HFF-Myc (cell line): Measurements from ENCODE around the gene LRRC49.
"Not testable (repeated sequence)": the region's sequence is repeated elsewhere in the genome, so short reads cannot be mapped to it uniquely, and the experiment has no call there.

Experiments
- DNase-seq: peaks from one replicate; pipeline ENCODE4 v3.0.0-alpha.2; 2011; ENCODE audit warnings: low read depth; ENCODE audit errors: extremely low read depth
- H3K4me3 ChIP-seq: replicated peaks from 2 replicates; pipeline ENCODE4 v1.5.1; 2011; ENCODE audit warnings: low read depth, mild to moderate bottlenecking, control low read depth, low read length
- CTCF ChIP-seq: IDR thresholded peaks from 2 replicates; pipeline ENCODE4 v1.5.1; 2012; ENCODE audit warnings: mild to moderate bottlenecking, low read depth, low read length, control low read depth; ENCODE audit errors: missing control alignments

LRRC49 gene

DNA sequence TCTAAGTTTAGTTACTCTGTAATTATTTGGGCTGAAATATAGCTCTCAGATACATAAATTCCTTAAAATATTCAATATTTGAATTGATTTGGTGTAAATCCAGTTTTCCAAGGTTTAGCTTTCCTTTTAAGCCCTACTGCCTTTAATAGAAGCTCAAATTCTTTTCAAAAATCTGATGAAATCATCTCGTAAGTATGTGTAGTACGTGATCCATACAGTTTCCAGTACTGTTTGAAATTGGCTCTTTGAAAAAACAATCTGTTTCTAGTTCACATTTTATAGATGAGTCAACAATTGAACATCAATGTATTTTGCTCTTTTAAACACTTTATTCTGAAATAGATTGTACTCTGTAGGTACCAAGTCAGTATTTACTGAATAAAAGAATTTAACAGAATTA, 84.2 kb downstream of the LRRC49 start:
- no peak overlapping the region for H3K4me3 ChIP-seq
- TF ChIP-seq CTCF = no peak
- peak; percentile 52 for DNase-seq

- H3K4me3 ChIP-seq = no peak overlapping the region
- no peak for DNase-seq
- no peak for TF ChIP-seq CTCF
Observed at GRCh38 chr15:70995383-70995970, 102.9 kb downstream of the LRRC49 start.

DNA sequence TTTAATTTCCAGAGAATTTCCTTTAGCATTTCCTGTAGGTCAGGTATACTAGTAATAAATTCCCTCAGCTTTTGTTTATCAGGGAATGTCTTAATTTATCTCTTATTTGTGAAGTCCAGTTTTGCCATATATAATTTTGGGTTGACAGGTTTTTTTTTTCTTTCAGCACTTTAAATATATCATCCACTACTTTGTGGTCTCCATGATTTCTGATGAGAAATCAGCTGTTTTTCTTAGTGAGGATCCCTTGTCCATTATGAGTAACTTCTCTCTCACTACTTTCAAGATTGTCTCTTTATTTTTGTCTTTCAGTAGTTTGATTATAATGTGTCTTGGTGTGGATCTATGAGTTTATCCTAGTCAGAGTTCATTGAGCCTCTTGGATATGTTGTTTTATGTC, 105.7 kb downstream of the LRRC49 start:
- no peak overlapping the region for H3K4me3 ChIP-seq
- DNase-seq = no peak
- TF ChIP-seq CTCF = no peak

- no peak overlapping the region for H3K4me3 ChIP-seq
- no peak for DNase-seq
- no peak for TF ChIP-seq CTCF
Observed at GRCh38 chr15:71002316-71002715, 109.7 kb downstream of the LRRC49 start.

GRCh38 chr15:71003319-71003718, 110.7 kb downstream of the LRRC49 start:
- no peak for DNase-seq
- TF ChIP-seq CTCF = no peak
- H3K4me3 ChIP-seq = no peak overlapping the region

DNA sequence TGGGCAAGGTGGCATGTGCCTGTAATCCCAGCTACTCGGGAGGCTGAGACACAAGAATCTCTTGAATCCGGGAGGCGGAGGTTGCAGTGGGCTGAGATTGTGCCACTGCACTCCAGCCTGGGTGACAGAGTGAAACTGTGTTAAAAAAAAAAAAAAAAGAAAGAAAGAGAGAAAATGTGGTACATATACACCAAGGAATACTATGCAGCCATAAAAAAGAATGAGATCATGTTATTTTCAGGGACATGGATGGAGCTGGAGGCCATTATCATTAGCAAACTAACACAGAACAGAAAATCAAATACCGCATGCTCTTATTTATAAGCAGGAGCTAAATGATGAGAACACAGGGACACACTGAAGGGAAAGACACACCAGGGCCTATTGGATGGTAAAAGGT, 111.9 kb downstream of the LRRC49 start:
- not testable (repeated sequence) for DNase-seq, H3K4me3 ChIP-seq

DNA sequence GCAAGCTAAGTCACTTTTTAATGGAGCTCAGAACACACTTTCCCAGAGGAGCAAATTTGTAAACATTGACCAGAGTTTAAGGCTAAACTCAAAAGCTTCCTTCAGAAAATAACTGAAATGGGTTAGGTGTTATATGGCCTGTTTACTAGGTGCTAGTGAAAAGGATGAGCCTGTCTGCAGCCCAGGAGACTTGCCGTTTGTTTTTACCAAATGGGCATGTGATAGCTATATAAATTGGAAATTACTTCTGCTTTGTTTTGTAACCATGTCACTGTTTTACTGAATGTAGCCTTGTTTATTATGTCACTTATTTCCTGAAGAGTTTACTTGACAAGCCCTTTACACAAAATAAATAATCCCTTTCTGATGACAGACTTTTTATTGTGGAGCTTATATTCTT, 113.3 kb downstream of the LRRC49 start:
- TF ChIP-seq CTCF = no peak
- DNase-seq = no peak
- H3K4me3 ChIP-seq = no peak overlapping the region
